Measurements from ENCODE around the gene DDX10. TPM values are rescaled to one million over a fixed set of nuclear protein-coding genes. Genes with fewer than 3 reads are reported as not detected.

DDX10 gene
- total and polyA plus RNA-seq, 9 of the 15 experiments (the other 6 are each of a cell fraction or from before 2014, with no cell fraction given), result 33.9 to 94.6 (median 50.7) TPM

- intact Hi-C loops (cut with micrococcal nuclease), result no loop called here
- Histone ChIP-seq H3K36me3 (ENCODE audit: control insufficient read depth, insufficient read depth, low read length) (peaks cover 73% of the 10 kb centered on the region), H3K4me1 (replicated peaks in 1 of 2; ENCODE audit: control insufficient read depth in 2 of 2, insufficient read depth in 2 of 2, low read length in 2 of 2) (no peaks in the 10 kb centered on the region), H3K4me2 (ENCODE audit: insufficient read depth, low read length) (no peak overlapping the region), H3K9me1 (ENCODE audit: control insufficient read depth, insufficient read depth, low read length) (no peaks in the 10 kb centered on the region), H3K9ac (ENCODE audit: insufficient read depth in 1 of 2, low read depth in 2 of 2, low read length in 2 of 2) (no peak overlapping the region), H2AFZ (ENCODE audit: low read depth, low read length) (no peak overlapping the region), H4K20me1 (replicated peaks; ENCODE audit: control insufficient read depth, insufficient read depth, low read length) (no peaks in the 10 kb centered on the region), H3K4me3 (no peak overlapping the region), H3K79me2 (ENCODE audit: control insufficient read depth, insufficient read depth, low read length) (peaks cover 7% of the 10 kb centered on the region; the same call in 2 of the 3 replicates), H3K9me3 (replicated peaks; ENCODE audit: control insufficient read depth, insufficient read depth, low read depth, low read length) (no peaks in the 10 kb centered on the region), H3K27me3 (ENCODE audit: control insufficient read depth in 2 of 2, insufficient read depth in 2 of 2, low read length in 2 of 2) (no peaks in the 10 kb centered on the region), H3K27ac (ENCODE audit: extremely low read depth, low read depth, low read length) (no peak overlapping the region)
- 88% methylated on average over 1 of the region's 1 CpG for WGBS (ENCODE audit: insufficient coverage, low coverage, missing lambda C conversion rate)
- ChIA-PET POLR2A (no interaction called here), CTCF (ENCODE audit: low intra/inter-chr PET ratio) (no interaction called here)
- ATAC-seq, result no peak
- DNase-seq (ENCODE audit: extremely low read depth in 1 of 4, low spot score in 3 of 4), result no peak
- no TSS peak for BruUV-seq (replicated peaks)
- FAIRE-seq, result no peak
- in situ Hi-C loops (cut with MboI), result no loop called here
- no peak for TF ChIP-seq TBL1XR1 (IDR thresholded peaks at IDR 0.05; ENCODE audit: low read length in 2 of 2)
- TF ChIP-seq FUS (optimal IDR thresholded peaks at IDR 0.05; ENCODE audit: low read depth, low read length), result no peak
- no peak for TF ChIP-seq ZNF444 (CRISPR knock-in tag; IDR thresholded peaks at IDR 0.05)
- TF ChIP-seq E2F6 (IDR thresholded peaks at IDR 0.05; ENCODE audit: borderline replicate concordance in 1 of 2, extremely low read depth in 1 of 2, insufficient read depth in 1 of 2, insufficient read length in 1 of 2, low read depth in 1 of 2, low read length in 1 of 2, poor library complexity in 1 of 2, severe bottlenecking in 1 of 2), result no peak
- TF ChIP-seq ZNF75A (CRISPR knock-in tag; IDR thresholded peaks at IDR 0.05), result no peak
- TF ChIP-seq ZFP91 (CRISPR knock-in tag; IDR thresholded peaks at IDR 0.05), result no peak
- no peak for TF ChIP-seq CAMTA2 (CRISPR knock-in tag; conservative IDR thresholded peaks at IDR 0.05)
- no peak for TF ChIP-seq ZNF197 (CRISPR knock-in tag; IDR thresholded peaks at IDR 0.05; ENCODE audit: low read depth)
- no peak for TF ChIP-seq SPI1 (IDR thresholded peaks at IDR 0.05; ENCODE audit: borderline replicate concordance, low read depth, low read length)
- TF ChIP-seq RBM34 (IDR thresholded peaks at IDR 0.05; ENCODE audit: borderline replicate concordance, insufficient read depth, low read length), result no peak
- no peak for TF ChIP-seq ZNF318 (IDR thresholded peaks at IDR 0.05; ENCODE audit: borderline replicate concordance in 1 of 2, low read depth in 1 of 2)
Measured at GRCh38 chr11:108680271-108680670, 15.4 kb downstream of the DDX10 start.
